ENCODE results near the gene TGM6. TPM values are rescaled to one million over a fixed set of nuclear protein-coding genes. Genes with fewer than 3 reads are reported as not detected.

Gene TGM6
- polyA plus RNA-seq, 1 donor (not counting 4 experiments of a cell fraction or from before 2014, with no cell fraction given), result not detected

DNA sequence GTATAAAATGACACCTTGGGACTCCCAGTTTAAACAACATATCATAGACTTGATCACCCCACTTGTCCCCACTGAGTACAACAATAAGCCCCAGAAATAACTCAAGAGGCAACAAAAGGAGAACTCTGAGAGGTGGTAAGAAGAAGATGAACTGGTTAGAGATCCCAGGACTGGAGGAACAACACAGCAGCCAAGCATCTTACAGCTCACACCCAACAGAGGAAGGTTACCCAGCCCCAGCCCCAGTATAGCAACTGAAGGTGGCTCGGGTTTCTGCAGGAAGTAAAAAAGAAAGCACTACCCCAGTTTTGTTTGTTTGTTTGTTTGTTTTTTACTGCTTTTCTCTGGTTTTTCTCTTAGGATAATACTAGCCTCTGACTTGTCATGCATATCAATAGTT, 17.1 kb upstream of the TGM6 start:
- no peak for DNase-seq (ENCODE audit: low read depth, low spot score)

DNA sequence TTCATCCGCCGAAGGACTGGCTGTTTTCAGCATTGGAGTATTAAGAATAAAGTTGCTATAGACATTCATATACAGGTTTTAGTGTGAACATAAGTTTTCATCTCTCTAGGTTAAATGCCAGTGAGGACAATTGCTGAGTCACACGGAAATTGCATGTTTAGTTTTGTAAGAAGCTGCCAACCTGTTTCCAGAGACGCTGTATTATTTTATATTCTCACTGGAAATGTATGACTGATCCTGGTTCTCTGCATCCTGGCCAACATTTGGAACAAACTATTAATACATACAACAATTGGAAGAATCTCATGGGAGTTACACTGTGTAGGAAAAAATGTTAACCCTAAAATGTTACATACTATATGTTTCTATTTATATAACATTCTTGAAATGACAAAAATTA, 16.7 kb upstream of the TGM6 start:
- no peaks in the 10 kb centered on the region for H3K36me3 ChIP-seq (ENCODE audit: control insufficient read depth in 2 of 2, extremely low read depth in 1 of 2, insufficient read depth in 2 of 2, low read length in 2 of 2)
- TF ChIP-seq EZH2 (IDR thresholded peaks at IDR 0.05; ENCODE audit: low read length), result no peak
- TF ChIP-seq, protein P1, sequence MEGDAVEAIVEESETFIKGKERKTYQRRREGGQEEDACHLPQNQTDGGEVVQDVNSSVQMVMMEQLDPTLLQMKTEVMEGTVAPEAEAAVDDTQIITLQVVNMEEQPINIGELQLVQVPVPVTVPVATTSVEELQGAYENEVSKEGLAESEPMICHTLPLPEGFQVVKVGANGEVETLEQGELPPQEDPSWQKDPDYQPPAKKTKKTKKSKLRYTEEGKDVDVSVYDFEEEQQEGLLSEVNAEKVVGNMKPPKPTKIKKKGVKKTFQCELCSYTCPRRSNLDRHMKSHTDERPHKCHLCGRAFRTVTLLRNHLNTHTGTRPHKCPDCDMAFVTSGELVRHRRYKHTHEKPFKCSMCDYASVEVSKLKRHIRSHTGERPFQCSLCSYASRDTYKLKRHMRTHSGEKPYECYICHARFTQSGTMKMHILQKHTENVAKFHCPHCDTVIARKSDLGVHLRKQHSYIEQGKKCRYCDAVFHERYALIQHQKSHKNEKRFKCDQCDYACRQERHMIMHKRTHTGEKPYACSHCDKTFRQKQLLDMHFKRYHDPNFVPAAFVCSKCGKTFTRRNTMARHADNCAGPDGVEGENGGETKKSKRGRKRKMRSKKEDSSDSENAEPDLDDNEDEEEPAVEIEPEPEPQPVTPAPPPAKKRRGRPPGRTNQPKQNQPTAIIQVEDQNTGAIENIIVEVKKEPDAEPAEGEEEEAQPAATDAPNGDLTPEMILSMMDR (optimal IDR thresholded peaks at IDR 0.05 in 1 of 3, IDR thresholded peaks at IDR 0.05 in 1 of 3, conservative IDR thresholded peaks at IDR 0.05 in 1 of 3; ENCODE audit: extremely low read depth in 1 of 3, insufficient read depth in 2 of 3, low read length in 3 of 3), result no peak
- DNase-seq (ENCODE audit: low read depth, low spot score) (no peak), FAIRE-seq (peak; percentile 62)
- no peaks in the 10 kb centered on the region for H4K20me1 ChIP-seq (ENCODE audit: control insufficient read depth, extremely low read depth, insufficient read depth, low read length)
- H3K27ac ChIP-seq (ENCODE audit: control insufficient read depth, insufficient read depth, low read length), result no peak overlapping the region
- H3K9me3 ChIP-seq (ENCODE audit: control insufficient read depth, low read depth, low read length), result no peaks in the 10 kb centered on the region
- dilution Hi-C loops (cut with MboI; ENCODE audit: extremely low pct_ligation_motif_present, low sequenced_read_pairs), result no loop called here
- H3K4me2 ChIP-seq (ENCODE audit: control insufficient read depth, extremely low read depth, insufficient read depth, low read depth, low read length), result peak overlapping the region; percentile 16
- no peaks in the 10 kb centered on the region for H3K79me2 ChIP-seq (ENCODE audit: control insufficient read depth, insufficient read depth, low read length)
- no peaks in the 10 kb centered on the region for H3K9me1 ChIP-seq (ENCODE audit: control insufficient read depth, extremely low read depth, insufficient read depth, low read length)
- no peak overlapping the region for H3K9ac ChIP-seq (ENCODE audit: control insufficient read depth, extremely low read depth, insufficient read depth, low read length)
- no peak overlapping the region for H3K4me3 ChIP-seq (ENCODE audit: control insufficient read depth in 2 of 3, extremely low read depth in 1 of 3, insufficient read depth in 2 of 3, low read depth in 1 of 3, low read length in 3 of 3)
- H3K4me1 ChIP-seq (ENCODE audit: control insufficient read depth, extremely low read depth, insufficient read depth, low read length), result peaks cover 6% of the 10 kb centered on the region
- no peaks in the 10 kb centered on the region for H3K27me3 ChIP-seq (ENCODE audit: control insufficient read depth, extremely low read depth, insufficient read depth, low read length)
- H2AFZ ChIP-seq (ENCODE audit: control insufficient read depth, low read length), result peak overlapping the region; percentile 23

More for the DNA sequence above, 17.1 kb upstream of the TGM6 start:
- Histone ChIP-seq H3K9me1 (ENCODE audit: control insufficient read depth, extremely low read depth, insufficient read depth, low read length) (no peaks in the 10 kb centered on the region), H4K20me1 (ENCODE audit: control insufficient read depth, extremely low read depth, insufficient read depth, low read length) (no peaks in the 10 kb centered on the region), H3K9me3 (ENCODE audit: control insufficient read depth, low read depth, low read length) (no peaks in the 10 kb centered on the region), H3K4me3 (ENCODE audit: control insufficient read depth in 2 of 3, extremely low read depth in 1 of 3, insufficient read depth in 2 of 3, low read depth in 1 of 3, low read length in 3 of 3) (no peak overlapping the region), H2AFZ (ENCODE audit: control insufficient read depth, low read length) (peak overlapping the region; percentile 23), H3K4me2 (ENCODE audit: control insufficient read depth, extremely low read depth, insufficient read depth, low read depth, low read length) (peak overlapping the region; percentile 31), H3K27me3 (ENCODE audit: control insufficient read depth, extremely low read depth, insufficient read depth, low read length) (no peaks in the 10 kb centered on the region), H3K27ac (ENCODE audit: control insufficient read depth, insufficient read depth, low read length) (no peak overlapping the region), H3K36me3 (ENCODE audit: control insufficient read depth in 2 of 2, extremely low read depth in 1 of 2, insufficient read depth in 2 of 2, low read length in 2 of 2) (no peaks in the 10 kb centered on the region), H3K79me2 (ENCODE audit: control insufficient read depth, insufficient read depth, low read length) (no peaks in the 10 kb centered on the region), H3K4me1 (ENCODE audit: control insufficient read depth, extremely low read depth, insufficient read depth, low read length) (peaks cover 6% of the 10 kb centered on the region), H3K9ac (ENCODE audit: control insufficient read depth, extremely low read depth, insufficient read depth, low read length) (no peak overlapping the region)
- dilution Hi-C loops (cut with MboI; ENCODE audit: extremely low pct_ligation_motif_present, low sequenced_read_pairs), result no loop called here
- TF ChIP-seq, protein P1 (optimal IDR thresholded peaks at IDR 0.05 in 1 of 3, IDR thresholded peaks at IDR 0.05 in 1 of 3, conservative IDR thresholded peaks at IDR 0.05 in 1 of 3; ENCODE audit: extremely low read depth in 1 of 3, insufficient read depth in 2 of 3, low read length in 3 of 3), result no peak
- TF ChIP-seq EZH2 (IDR thresholded peaks at IDR 0.05; ENCODE audit: low read length), result no peak
- FAIRE-seq, result no peak

All from keratinocyte (primary cell).